GM18502 (cell line): ENCODE results near the gene SFRP4.
"Not testable (repeated sequence)": the region's sequence is repeated elsewhere in the genome, so short reads cannot be mapped to it uniquely, and the experiment has no call there.

ENCODE experiments used
- ATAC-seq: cut with Tn5 transposase; IDR thresholded peaks from one replicate; pipeline ENCODE4 v1.9.1; 2021; ENCODE audit warnings: mild to moderate bottlenecking; ENCODE audit not compliant: unreplicated experiment, poor library complexity

SFRP4 gene

GRCh38 chr7:37916673-37917660 is at the start of gene SFRP4:
Gene SFRP4, minus strand, starts transcription at chr7:37916817. Its CDS starts 280 bp downstream, at chr7:37916537.
- ATAC-seq: no peak

- ATAC-seq: no peak
These were observed 47.6 kb upstream of the SFRP4 start for GRCh38 chr7:37964196-37964595.

- no peak for ATAC-seq
These were observed 44.6 kb upstream of the SFRP4 start for GRCh38 chr7:37961251-37961650.

GRCh38 chr7:37960483-37960882 is 43.9 kb upstream of the SFRP4 start:
- ATAC-seq: no peak

- ATAC-seq: no peak
These were observed 40.8 kb upstream of the SFRP4 start for GRCh38 chr7:37957221-37957970.

GRCh38 chr7:37956791-37957190 is 40.2 kb upstream of the SFRP4 start:
- ATAC-seq: no peak

GRCh38 chr7:37954217-37954616 is 37.6 kb upstream of the SFRP4 start:
- ATAC-seq: not testable (repeated sequence)

- ATAC-seq: no peak
These were observed 35.6 kb upstream of the SFRP4 start for GRCh38 chr7:37952240-37952639.

GRCh38 chr7:37947941-37948210 is 31.3 kb upstream of the SFRP4 start:
- no peak for ATAC-seq

GRCh38 chr7:37947138-37947940 is 30.7 kb upstream of the SFRP4 start:
- ATAC-seq: no peak

GRCh38 chr7:37945336-37945735 is 28.7 kb upstream of the SFRP4 start:
- ATAC-seq: no peak

- ATAC-seq: no peak
These were observed 28.1 kb upstream of the SFRP4 start for GRCh38 chr7:37944737-37945054.

GRCh38 chr7:37943905-37944736 is 27.5 kb upstream of the SFRP4 start:
- ATAC-seq: no peak

GRCh38 chr7:37942934-37943610 is 26.5 kb upstream of the SFRP4 start:
- ATAC-seq: no peak

- no peak for ATAC-seq
These were observed 16.5 kb upstream of the SFRP4 start for GRCh38 chr7:37933018-37933566.

- ATAC-seq: no peak
These were observed 15.9 kb upstream of the SFRP4 start for GRCh38 chr7:37932543-37932942.

GRCh38 chr7:37930226-37930948 is 13.8 kb upstream of the SFRP4 start:
- ATAC-seq: no peak

- ATAC-seq: no peak
These were observed 12.3 kb upstream of the SFRP4 start for GRCh38 chr7:37928878-37929277.
